Naive thymus-derived CD4-positive, alpha-beta T cell (primary cell): Measurements from ENCODE around the gene GLP2R. TPM values are rescaled to one million over a fixed set of nuclear protein-coding genes. Genes with fewer than 3 reads are reported as not detected.

Experiments
- ATAC-seq: fragments of 150-1000 bp; cut with Tn5 transposase; 2 replicates; pipeline ENCODE4 v1.10.0; 2021; ENCODE audit warnings: mild to moderate bottlenecking, moderate library complexity
- CTCF ChIA-PET: fragments of 350-600 bp; sonication (Branson Sonifier 250); formaldehyde crosslinking; loops from one replicate; lab custom pipeline; 2021; ENCODE audit warnings: antibody characterized with exemption; lab: Charles Lee
- POLR2A ChIA-PET: fragments of 350-600 bp; sonication (Branson Sonifier 250); formaldehyde crosslinking; loops from one replicate; lab custom pipeline; 2021; ENCODE audit warnings: antibody characterized with exemption, inconsistent platforms; lab: Charles Lee
- DNase-seq, 9 donors: peaks; one replicate each; pipeline versions ENCODE4 v3.0.0 to v3.0.0-alpha.2; 2020 to 2022; ENCODE audit warnings: mixed read lengths in 1 of 9
- H3K27ac ChIP-seq: one replicate; pipeline ENCODE4 v1.7.0; 2013; ENCODE audit warnings: mild to moderate bottlenecking, low read depth, low read length, moderate library complexity
- H3K27me3 ChIP-seq, 2 donors: one replicate each; pipeline ENCODE4 v1.7.0; 2013; ENCODE audit warnings: low read length in 2 of 2, mild to moderate bottlenecking in 2 of 2, moderate library complexity in 2 of 2; ENCODE audit not compliant: control insufficient read depth in 2 of 2, insufficient read depth in 2 of 2
- H3K36me3 ChIP-seq, 3 experiments: 1 replicate in 2 of 3; 2 replicates in 1 of 3; pipeline ENCODE4 v1.7.0; 2013; ENCODE audit warnings: low read length in 3 of 3, mild to moderate bottlenecking in 3 of 3, moderate library complexity in 1 of 3; ENCODE audit not compliant: insufficient read depth in 3 of 3, control insufficient read depth in 2 of 3
- H3K4me1 ChIP-seq, 2 donors: one replicate each; pipeline ENCODE4 v1.7.0; 2013; ENCODE audit warnings: low read length in 2 of 2, mild to moderate bottlenecking in 2 of 2, moderate library complexity in 1 of 2; ENCODE audit not compliant: control insufficient read depth in 2 of 2, insufficient read depth in 2 of 2
- H3K4me3 ChIP-seq: 2 replicates; pipeline ENCODE4 v1.7.0; 2013; ENCODE audit warnings: mild to moderate bottlenecking, low read length
- H3K9me3 ChIP-seq, 3 experiments: 1 replicate in 2 of 3; 2 replicates in 1 of 3; pipeline ENCODE4 v1.7.0; 2013; ENCODE audit warnings: low read length in 3 of 3; ENCODE audit not compliant: control insufficient read depth in 2 of 3
- H3K27ac Mint-ChIP-seq, 9 donors: one replicate each; pipeline ENCODE4 v1.8.0; 2020 to 2022; ENCODE audit warnings: mixed read lengths in 9 of 9, mild to moderate bottlenecking in 8 of 9, moderate library complexity in 5 of 9, inconsistent platforms in 2 of 9
- H3K27me3 Mint-ChIP-seq, 5 donors: one replicate each; pipeline ENCODE4 v1.8.0; 2021 to 2022; ENCODE audit warnings: mixed read lengths in 5 of 5, mild to moderate bottlenecking in 1 of 5
- H3K36me3 Mint-ChIP-seq, 5 donors: one replicate each; pipeline ENCODE4 v1.8.0; 2020 to 2022; ENCODE audit warnings: mixed read lengths in 5 of 5, mild to moderate bottlenecking in 3 of 5, inconsistent platforms in 1 of 5
- H3K4me1 Mint-ChIP-seq, 7 donors: one replicate each; pipeline ENCODE4 v1.8.0; 2020 to 2022; ENCODE audit warnings: mixed read lengths in 7 of 7, mild to moderate bottlenecking in 3 of 7, inconsistent platforms in 1 of 7
- H3K4me3 Mint-ChIP-seq, 10 donors: one replicate each; pipeline ENCODE4 v1.8.0; 2020 to 2022; ENCODE audit warnings: mild to moderate bottlenecking in 10 of 10, mixed read lengths in 10 of 10, moderate library complexity in 6 of 10, inconsistent platforms in 2 of 10
- H3K9me3 Mint-ChIP-seq, 11 donors: one replicate each; pipeline ENCODE4 v1.8.0; 2020 to 2022; ENCODE audit warnings: mixed read lengths in 11 of 11, mild to moderate bottlenecking in 4 of 11, inconsistent platforms in 1 of 11, moderate library complexity in 1 of 11
- intact Hi-C, 2 donors: fragments of 100-400 bp; cut with micrococcal nuclease; formaldehyde crosslinking; loops; one replicate each; pipeline ENCODE4 v1.15.1; 2023
- polyA plus RNA-seq, 2 donors: library from polyadenylated mRNA; unstranded; fragments of 300-500 nt; fragmentation: Illumina TruSeq; gene quantifications; one replicate each; pipeline ENCODE4 v1.2.3, GENCODE V29; 2021
- total RNA-seq, 6 experiments: library from RNA in 5 of 6; stranded (reverse) in 5 of 6; gene quantifications; 1 replicate in 5 of 6; 2 replicates in 1 of 6; pipeline ENCODE4 v1.2.3 and lab custom pipeline; 2021 to 2026

GLP2R gene
- total and polyA plus RNA-seq, 7 experiments from 2014 or later, result not detected

DNA sequence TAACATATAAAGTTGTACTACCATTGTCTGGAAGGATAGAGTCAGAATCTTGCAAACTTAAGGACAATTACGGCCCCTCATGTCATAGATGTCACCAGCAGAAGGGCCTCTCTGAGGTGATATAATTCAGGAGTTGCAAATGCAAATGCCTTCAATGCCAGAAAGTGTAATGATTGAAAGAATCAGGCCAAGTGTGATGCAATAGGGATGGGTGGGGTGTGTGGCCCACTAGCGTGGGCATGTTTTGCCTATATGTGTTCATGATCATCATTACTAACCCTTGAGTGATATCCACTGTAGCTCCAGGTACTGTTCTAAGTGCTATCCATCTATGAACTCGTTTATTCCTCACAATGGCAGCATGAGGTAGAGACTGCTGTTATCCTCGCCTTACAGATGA is 35.4 kb upstream of the GLP2R start:
- H3K36me3 ChIP-seq, result no peaks in the 10 kb centered on the region
- Mint-ChIP-seq H3K27me3 (peaks cover 0 to 28% (median 0%) of the 10 kb centered on the region in 5 donors), H3K4me1 (no peaks in the 10 kb centered on the region), H3K36me3 (no peaks in the 10 kb centered on the region), H3K9me3 (no peaks in the 10 kb centered on the region), H3K27ac (no peak overlapping the region), H3K4me3 (no peak overlapping the region)
- intact Hi-C loops, result no loop called here
- no peaks in the 10 kb centered on the region for H3K4me1 ChIP-seq
- POLR2A ChIA-PET, result no interaction called here
- ATAC-seq (no peak), DNase-seq (no peak)
- H3K27ac ChIP-seq, result no peak overlapping the region
- H3K27me3 ChIP-seq, result no peaks in the 10 kb centered on the region
- no peak overlapping the region for H3K4me3 ChIP-seq
- H3K9me3 ChIP-seq, result no peaks in the 10 kb centered on the region
- CTCF ChIA-PET, result no interaction called here

DNA sequence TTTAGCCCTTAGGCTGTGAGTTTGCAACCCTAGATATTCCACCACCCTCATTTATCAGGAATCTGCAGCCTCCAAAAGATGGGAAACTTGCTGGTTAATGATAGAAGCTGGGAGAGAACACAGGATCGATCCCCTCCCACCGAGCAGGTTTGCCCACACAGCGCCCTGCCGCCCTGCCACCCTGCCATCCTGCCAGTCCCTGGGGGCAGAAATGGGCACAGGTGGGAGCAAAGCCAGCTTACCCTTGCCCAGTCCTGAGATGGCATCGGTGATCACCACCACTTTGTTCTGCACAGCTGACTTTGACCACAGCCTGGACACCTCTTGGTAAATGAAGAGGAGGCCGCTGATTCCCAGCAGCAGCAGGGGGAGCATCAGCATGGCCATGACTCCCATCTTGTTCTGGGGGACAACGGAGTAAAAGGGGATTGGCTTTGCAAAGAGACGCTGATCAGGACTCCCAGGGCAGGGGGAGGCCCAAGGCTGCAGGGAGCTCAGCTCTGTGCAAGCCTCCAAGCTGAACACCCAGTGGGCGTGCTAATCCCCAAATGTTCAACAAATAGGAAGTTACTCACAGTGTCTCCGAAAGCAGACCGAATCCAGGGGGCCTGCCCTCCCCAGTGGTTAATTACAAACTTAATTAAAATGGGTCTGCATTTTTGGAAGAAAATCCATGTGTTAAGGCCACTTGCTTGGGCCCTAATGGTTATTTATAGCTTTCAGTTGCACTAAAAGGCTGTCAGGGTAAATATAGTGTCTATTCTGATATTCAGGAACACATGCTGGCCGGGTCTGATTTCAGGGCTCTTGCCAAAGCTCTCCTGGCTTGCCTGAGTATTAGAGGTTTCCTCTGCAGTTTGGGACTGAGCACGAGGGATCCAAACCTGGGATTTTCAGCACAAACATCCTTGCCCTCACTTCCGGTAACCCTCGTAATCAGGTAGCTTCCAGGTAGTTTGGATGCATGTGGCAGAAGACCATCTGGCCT is 34.5 kb upstream of the GLP2R start, which contains the start of gene DHRS7C:
DHRS7C (minus strand) TSS at position 704 of the 988 bp plus-strand sequence; CDS start at position 396, 308 bp downstream.
- no peak within 1 kb of the TSS for H3K4me3 ChIP-seq
- DNase-seq (no peak), ATAC-seq (no peak)
- Mint-ChIP-seq H3K9me3 (no peaks in the 10 kb centered on the region), H3K27ac (no peak within 1 kb of the TSS), H3K4me3 (no peak within 1 kb of the TSS), H3K4me1 (no peaks in the 10 kb centered on the region), H3K27me3 (peaks cover 0 to 31% (median 2%) of the 10 kb centered on the region in 5 donors), H3K36me3 (no peaks in the 10 kb centered on the region)
- intact Hi-C loops, result no loop called here
- CTCF ChIA-PET, result no interaction called here
- no peaks in the 10 kb centered on the region for H3K4me1 ChIP-seq
- POLR2A ChIA-PET, result no interaction called here
- H3K36me3 ChIP-seq, result no peaks in the 10 kb centered on the region
- H3K27ac ChIP-seq, result no peak within 1 kb of the TSS
- H3K9me3 ChIP-seq, result no peaks in the 10 kb centered on the region
- H3K27me3 ChIP-seq, result no peaks in the 10 kb centered on the region

DNA sequence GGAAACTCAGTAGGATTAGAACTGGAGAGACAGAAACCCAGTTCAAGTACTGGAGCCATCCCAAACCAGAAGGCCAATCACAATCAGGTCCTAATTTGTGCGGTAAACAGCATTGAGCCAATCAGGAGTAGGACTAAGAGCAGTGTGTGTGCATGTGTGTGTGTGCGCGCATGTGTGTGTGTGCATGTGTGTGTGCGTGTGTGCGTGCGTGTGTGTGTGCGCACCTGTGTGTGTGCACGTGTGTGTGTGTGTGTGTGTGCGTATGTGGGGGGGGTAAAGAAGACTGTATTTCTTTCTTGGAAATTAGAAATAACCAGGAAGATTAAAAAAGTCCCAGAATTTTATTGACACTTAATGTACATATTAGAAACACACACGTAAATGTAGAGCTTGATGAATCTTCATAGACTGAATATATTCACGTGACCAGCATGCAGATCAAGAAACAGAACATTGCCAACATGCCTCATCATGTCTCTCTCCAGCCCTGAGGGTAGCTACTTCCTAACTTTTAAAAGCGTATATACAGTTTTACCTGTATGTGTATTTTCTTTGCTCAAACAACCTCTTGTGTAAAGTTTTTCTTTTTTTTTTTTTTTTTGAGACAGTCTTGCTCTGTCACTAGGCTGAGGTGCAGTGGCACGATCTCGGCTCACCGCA is 33.4 kb upstream of the GLP2R start:
- intact Hi-C loops, result no loop called here
- POLR2A ChIA-PET, result no interaction called here
- ATAC-seq, result no peak
- Histone ChIP-seq H3K4me3 (no peak overlapping the region), H3K27ac (no peak overlapping the region), H3K4me1 (no peaks in the 10 kb centered on the region), H3K27me3 (no peaks in the 10 kb centered on the region), H3K36me3 (no peaks in the 10 kb centered on the region), H3K9me3 (no peaks in the 10 kb centered on the region)
- Mint-ChIP-seq H3K4me1 (no peaks in the 10 kb centered on the region), H3K27ac (no peak overlapping the region), H3K27me3 (peaks cover 0 to 38% (median 8%) of the 10 kb centered on the region in 5 donors), H3K9me3 (peaks cover 0 to 2% (median 0%) of the 10 kb centered on the region in 11 donors), H3K36me3 (no peaks in the 10 kb centered on the region), H3K4me3 (no peak overlapping the region)
- CTCF ChIA-PET, result no interaction called here
- no peak for DNase-seq

DNA sequence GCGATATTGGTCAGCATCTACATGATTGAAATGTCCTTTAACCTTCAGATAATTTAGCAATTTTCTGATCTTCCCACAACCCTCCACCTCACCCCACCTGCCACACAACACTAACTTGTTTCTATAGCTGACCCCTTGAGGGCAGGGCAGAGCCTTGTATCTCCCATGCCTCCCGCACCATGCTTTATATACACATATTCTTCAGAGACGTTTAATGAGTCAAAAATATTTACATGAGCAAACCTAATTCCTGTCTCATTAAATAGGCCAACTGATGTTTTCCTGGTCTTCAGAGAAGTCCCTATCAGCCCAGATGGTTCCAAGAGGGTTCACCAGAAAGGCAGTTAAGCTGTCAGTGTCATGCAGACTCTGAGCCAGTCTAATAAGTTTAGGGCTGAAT is 27.7 kb upstream of the GLP2R start:
- Histone ChIP-seq H3K27me3 (no peaks in the 10 kb centered on the region), H3K4me1 (no peaks in the 10 kb centered on the region), H3K27ac (no peak overlapping the region), H3K36me3 (no peaks in the 10 kb centered on the region), H3K4me3 (no peak overlapping the region), H3K9me3 (no peaks in the 10 kb centered on the region)
- H3K4me1 Mint-ChIP-seq, result no peaks in the 10 kb centered on the region
- ATAC-seq, result no peak
- intact Hi-C loops, result no loop called here
- no peak overlapping the region for H3K27ac Mint-ChIP-seq
- peaks cover 0 to 38% (median 29%) of the 10 kb centered on the region in 5 donors for H3K27me3 Mint-ChIP-seq
- H3K36me3 Mint-ChIP-seq, result no peaks in the 10 kb centered on the region
- no peak overlapping the region for H3K4me3 Mint-ChIP-seq
- ChIA-PET POLR2A (no interaction called here), CTCF (no interaction called here)
- peaks cover 0 to 4% (median 0%) of the 10 kb centered on the region in 11 donors for H3K9me3 Mint-ChIP-seq
- DNase-seq, result no peak

DNA sequence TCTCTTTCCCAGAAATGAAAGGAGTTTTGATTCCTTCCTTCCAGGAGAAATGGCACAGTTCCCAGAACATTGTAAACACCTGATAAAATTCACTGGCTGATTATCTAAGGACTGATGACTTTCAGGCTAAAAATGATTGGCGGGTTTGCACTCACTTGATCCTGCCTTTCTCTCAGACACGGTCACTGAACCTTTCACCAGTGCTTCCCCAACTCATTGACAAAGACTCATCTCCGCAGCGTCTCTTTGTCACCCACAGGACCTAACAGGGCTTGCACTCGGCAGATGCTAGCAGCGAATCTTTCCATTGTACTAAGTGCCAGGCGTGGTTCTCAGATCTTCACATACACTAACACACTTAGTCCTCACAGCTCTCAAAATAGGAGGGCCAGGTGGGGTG is 27.0 kb upstream of the GLP2R start:
- Histone ChIP-seq H3K9me3 (no peaks in the 10 kb centered on the region), H3K36me3 (no peaks in the 10 kb centered on the region), H3K27ac (no peak overlapping the region), H3K4me3 (no peak overlapping the region), H3K4me1 (no peaks in the 10 kb centered on the region), H3K27me3 (no peaks in the 10 kb centered on the region)
- intact Hi-C loops, result no loop called here
- Mint-ChIP-seq H3K27me3 (peaks cover 0 to 41% (median 33%) of the 10 kb centered on the region in 5 donors), H3K27ac (no peak overlapping the region), H3K4me1 (no peaks in the 10 kb centered on the region), H3K9me3 (peaks cover 0 to 4% (median 0%) of the 10 kb centered on the region in 11 donors), H3K36me3 (no peaks in the 10 kb centered on the region), H3K4me3 (no peak overlapping the region)
- POLR2A ChIA-PET, result no interaction called here
- CTCF ChIA-PET, result no interaction called here
- no peak for DNase-seq
- ATAC-seq, result no peak

DNA sequence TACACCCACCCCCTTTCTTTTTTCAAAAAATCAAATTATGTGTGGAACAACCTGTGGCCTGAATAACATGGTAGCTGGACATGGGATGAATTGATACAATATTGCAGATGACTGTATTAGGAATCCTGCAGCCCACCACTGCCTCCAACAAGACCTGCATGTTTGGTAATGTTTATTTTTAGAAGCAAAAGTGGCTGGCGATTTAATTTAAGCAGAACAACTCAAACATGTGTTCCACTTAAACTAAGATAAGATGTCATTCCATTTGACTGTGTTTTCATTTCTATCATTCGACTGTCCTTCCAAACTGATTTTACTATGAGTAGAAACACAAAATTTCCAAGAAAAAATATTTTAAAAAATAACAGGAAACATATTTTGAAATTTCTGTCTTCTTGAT is 24.2 kb upstream of the GLP2R start:
- DNase-seq (no peak), ATAC-seq (no peak)
- CTCF ChIA-PET, result no interaction called here
- Mint-ChIP-seq H3K27me3 (peaks cover 0 to 49% (median 31%) of the 10 kb centered on the region in 5 donors), H3K9me3 (peaks cover 0 to 16% (median 3%) of the 10 kb centered on the region in 11 donors), H3K36me3 (no peaks in the 10 kb centered on the region), H3K27ac (no peak overlapping the region), H3K4me1 (no peaks in the 10 kb centered on the region), H3K4me3 (no peak overlapping the region)
- H3K36me3 ChIP-seq, result no peaks in the 10 kb centered on the region
- intact Hi-C loops, result no loop called here
- no peak overlapping the region for H3K27ac ChIP-seq
- H3K4me3 ChIP-seq, result no peak overlapping the region
- H3K9me3 ChIP-seq, result no peaks in the 10 kb centered on the region
- POLR2A ChIA-PET, result no interaction called here
- no peaks in the 10 kb centered on the region for H3K4me1 ChIP-seq
- no peaks in the 10 kb centered on the region for H3K27me3 ChIP-seq
